Astrocyte of the spinal cord (primary cell): Measurements from ENCODE around the gene RPL26.

Source experiments
- DNase-seq: peaks from one replicate; pipeline ENCODE4 v3.0.0; 2011; ENCODE audit warnings: low read depth, low spot score
- H3K4me3 ChIP-seq: 2 replicates; pipeline ENCODE4 v1.5.1; 2011; ENCODE audit warnings: low read depth, mild to moderate bottlenecking, low read length, moderate library complexity
- CTCF ChIP-seq: IDR thresholded peaks from 2 replicates; pipeline ENCODE4 v1.5.1; 2012; ENCODE audit warnings: low read depth, mild to moderate bottlenecking, low read length, inconsistent platforms
- in situ Hi-C: cut with HindIII; loops from 2 replicates; pipeline ENCODE4 v1.10.0; 2017; ENCODE audit warnings: low sequenced_read_pairs

Gene RPL26

GRCh38 chr17:8368193-8368592 is 14.8 kb downstream of the RPL26 start:
- no peak for DNase-seq
- no peak for TF ChIP-seq CTCF
- no peak overlapping the region for H3K4me3 ChIP-seq
- in situ Hi-C loops = no loop called here

DNA sequence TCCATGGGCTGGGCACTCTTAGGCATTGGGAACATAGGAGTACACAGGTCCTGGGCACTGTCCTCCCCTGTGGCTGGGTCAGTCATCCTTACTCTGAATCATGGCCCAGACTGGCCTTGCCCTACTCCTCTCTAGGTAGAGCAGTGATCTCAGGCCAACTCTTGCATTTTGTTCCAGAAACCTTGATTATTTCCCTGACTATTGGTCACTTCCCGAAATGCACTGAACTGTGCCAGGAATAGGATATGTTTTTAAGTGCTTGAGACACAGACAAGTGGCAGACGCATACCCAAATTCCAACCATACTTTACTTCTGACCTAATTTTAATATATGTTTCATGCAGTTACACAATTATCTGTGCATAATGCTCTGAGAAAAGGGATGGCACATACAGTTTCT is 16.8 kb downstream of the RPL26 start:
- in situ Hi-C loops = no loop called here
- H3K4me3 ChIP-seq = no peak overlapping the region
- no peak for TF ChIP-seq CTCF
- DNase-seq = peak; percentile 52

DNA sequence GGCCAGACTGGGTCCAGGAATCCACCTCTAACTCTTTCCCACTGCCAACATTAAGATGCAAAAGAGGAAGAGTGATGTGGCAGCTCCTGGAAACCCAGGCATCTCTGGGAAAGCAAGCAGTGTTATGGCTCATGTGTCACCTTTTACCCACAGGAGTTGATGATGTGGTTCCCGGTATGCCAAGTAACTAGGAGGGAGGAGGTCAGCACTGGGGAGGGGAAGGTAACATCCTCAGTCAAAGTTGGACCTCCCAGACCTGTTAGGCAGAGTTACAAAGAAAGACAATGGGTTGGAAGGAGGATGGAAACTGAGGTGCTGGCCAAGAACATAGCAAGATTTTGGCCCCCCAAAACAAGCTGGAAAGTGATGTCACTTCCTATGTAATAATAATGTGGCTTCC is 17.9 kb downstream of the RPL26 start:
- in situ Hi-C loops = no loop called here

DNA sequence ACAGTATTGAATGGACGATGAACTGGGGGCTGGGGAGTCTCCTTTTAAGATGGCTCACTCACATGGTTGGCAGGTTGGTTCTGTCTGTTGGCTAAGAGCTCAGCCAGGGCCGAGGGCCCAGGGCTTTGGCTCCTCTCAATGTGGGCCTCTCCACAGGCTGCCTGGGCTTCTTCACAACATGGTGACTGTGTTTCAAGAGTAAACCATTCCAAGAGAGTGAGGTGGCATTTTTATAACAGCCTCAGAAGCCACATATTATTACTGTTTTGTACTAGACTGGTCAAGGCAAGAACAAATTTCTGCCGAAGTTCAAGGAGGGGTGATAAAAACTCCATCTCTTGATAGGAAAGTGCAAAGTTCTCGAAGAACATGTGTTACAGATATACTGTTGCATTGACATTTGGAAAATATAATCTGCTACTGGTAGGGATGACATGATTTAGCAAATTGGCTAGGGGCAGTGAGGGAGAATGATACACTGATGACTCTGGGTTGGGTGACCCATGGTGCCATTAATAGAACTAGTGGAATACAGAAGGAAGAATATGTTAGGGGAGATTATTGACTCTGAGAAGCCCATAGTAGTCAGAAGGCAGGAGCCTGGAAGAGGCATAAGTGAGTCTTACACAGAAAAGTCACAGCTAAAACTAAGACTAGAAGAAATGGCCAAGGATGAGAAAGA is 20.2 kb downstream of the RPL26 start:
- no peak for TF ChIP-seq CTCF
- DNase-seq = peak; percentile 69
- H3K4me3 ChIP-seq = no peak overlapping the region
- in situ Hi-C loops = no loop called here

More for the DNA sequence above, 17.9 kb downstream of the RPL26 start:
- no peak overlapping the region for H3K4me3 ChIP-seq
- TF ChIP-seq CTCF = no peak
- peak; percentile 55 for DNase-seq

- no peak for DNase-seq
- TF ChIP-seq CTCF = no peak
- in situ Hi-C loops = no loop called here
- no peak overlapping the region for H3K4me3 ChIP-seq
These were observed 22.2 kb downstream of the RPL26 start for GRCh38 chr17:8360751-8361150.

GRCh38 chr17:8360260-8360659 is 22.7 kb downstream of the RPL26 start:
- H3K4me3 ChIP-seq = no peak overlapping the region
- in situ Hi-C loops = no loop called here
- DNase-seq = no peak
- no peak for TF ChIP-seq CTCF
